Measurements from ENCODE around the gene ESCO1.

The ESCO1 gene

GRCh38 chr18:21484851-21485636 is 115.5 kb downstream of the ESCO1 start:
- no peak for DNase-seq

- DNase-seq = no peak
Measured at GRCh38 chr18:21483051-21483450, 117.5 kb downstream of the ESCO1 start.

- DNase-seq = no peak
Measured at GRCh38 chr18:21481739-21482138, 118.8 kb downstream of the ESCO1 start.

GRCh38 chr18:21479721-21480120 is 120.8 kb downstream of the ESCO1 start:
- no peak for DNase-seq

Data from DMS79 (cell line).